ENCODE data around the gene PAPPA. TPM values are rescaled to one million over a fixed set of nuclear protein-coding genes. Genes with fewer than 3 reads are reported as not detected.

Gene PAPPA
- total and polyA plus RNA-seq, 2 donors from 2014 or later: 4.2 to 10.2 TPM

- Histone ChIP-seq H3K27ac (ENCODE audit: low read depth in 2 of 2, low read length in 2 of 2) (no peak overlapping the region), H3K4me1 (ENCODE audit: control insufficient read depth in 2 of 3, insufficient read depth in 2 of 3, low read depth in 1 of 3, low read length in 3 of 3) (no peaks in the 10 kb centered on the region), H3K4me3 (ENCODE audit: low read length in 3 of 3) (no peak overlapping the region), H3K36me3 (ENCODE audit: control insufficient read depth in 2 of 3, insufficient read depth in 3 of 3, low read length in 3 of 3) (no peaks in the 10 kb centered on the region), H3K9ac (ENCODE audit: low read length in 3 of 3) (no peak overlapping the region), H3K27me3 (ENCODE audit: control insufficient read depth, insufficient read depth, low read length) (no peaks in the 10 kb centered on the region), H3K9me3 (ENCODE audit: control insufficient read depth in 2 of 3, insufficient read depth in 1 of 3, low read length in 3 of 3) (no peaks in the 10 kb centered on the region)
- intact Hi-C loops (cut with DNase I): no loop called here
- DNase-seq: peak in 1 of 5 donors; percentile 47
- FAIRE-seq: no peak
- TF ChIP-seq CTCF (IDR thresholded peaks at IDR 0.05; ENCODE audit: borderline replicate concordance, extremely low read depth, insufficient read depth): no peak
Observed at GRCh38 chr9:116430849-116431248, 277.3 kb downstream of the PAPPA start.

- Histone ChIP-seq H3K9ac (ENCODE audit: low read length in 3 of 3) (no peak overlapping the region), H3K36me3 (ENCODE audit: control insufficient read depth in 2 of 3, insufficient read depth in 3 of 3, low read length in 3 of 3) (no peaks in the 10 kb centered on the region), H3K27ac (ENCODE audit: low read depth in 2 of 2, low read length in 2 of 2) (no peak overlapping the region), H3K4me3 (ENCODE audit: low read length in 3 of 3) (no peak overlapping the region), H3K27me3 (ENCODE audit: control insufficient read depth, insufficient read depth, low read length) (no peaks in the 10 kb centered on the region), H3K9me3 (ENCODE audit: control insufficient read depth in 2 of 3, insufficient read depth in 1 of 3, low read length in 3 of 3) (no peaks in the 10 kb centered on the region), H3K4me1 (ENCODE audit: control insufficient read depth in 2 of 3, insufficient read depth in 2 of 3, low read depth in 1 of 3, low read length in 3 of 3) (no peaks in the 10 kb centered on the region)
- DNase-seq (no peak), FAIRE-seq (no peak)
- TF ChIP-seq CTCF (IDR thresholded peaks at IDR 0.05; ENCODE audit: borderline replicate concordance, extremely low read depth, insufficient read depth): no peak
- intact Hi-C loops (cut with DNase I): no loop called here
Observed at GRCh38 chr9:116432051-116432450, 278.5 kb downstream of the PAPPA start.

GRCh38 chr9:116434314-116434713, 280.7 kb downstream of the PAPPA start:
- no peak for FAIRE-seq
- intact Hi-C loops (cut with DNase I): no loop called here
- no peak overlapping the region for H3K27ac ChIP-seq (ENCODE audit: low read depth in 2 of 2, low read length in 2 of 2)

More at GRCh38 chr9:116434314-116434713, 280.7 kb downstream of the PAPPA start:
- DNase-seq: no peak
- H3K4me1 ChIP-seq (ENCODE audit: control insufficient read depth in 2 of 3, insufficient read depth in 2 of 3, low read depth in 1 of 3, low read length in 3 of 3): no peaks in the 10 kb centered on the region
- H3K9me3 ChIP-seq (ENCODE audit: control insufficient read depth in 2 of 3, insufficient read depth in 1 of 3, low read length in 3 of 3): no peaks in the 10 kb centered on the region
- no peak overlapping the region for H3K9ac ChIP-seq (ENCODE audit: low read length in 3 of 3)
- no peaks in the 10 kb centered on the region for H3K36me3 ChIP-seq (ENCODE audit: control insufficient read depth in 2 of 3, insufficient read depth in 3 of 3, low read length in 3 of 3)
- H3K4me3 ChIP-seq (ENCODE audit: low read length in 3 of 3): no peak overlapping the region
- no peaks in the 10 kb centered on the region for H3K27me3 ChIP-seq (ENCODE audit: control insufficient read depth, insufficient read depth, low read length)
- TF ChIP-seq CTCF (IDR thresholded peaks at IDR 0.05; ENCODE audit: borderline replicate concordance, extremely low read depth, insufficient read depth): no peak
